Stimulated activated CD4-positive, alpha-beta T cell treated with anti-CD3 and anti-CD28 coated beads, Interleukin-2, amount 100 ng/mL, for 24 hours (primary cell): Measurements from ENCODE around the gene SCD5.

Source experiments
- DNase-seq, 2 donors: peaks; one replicate each; pipeline ENCODE4 v3.0.0-alpha.2; 2020

SCD5 gene

DNA sequence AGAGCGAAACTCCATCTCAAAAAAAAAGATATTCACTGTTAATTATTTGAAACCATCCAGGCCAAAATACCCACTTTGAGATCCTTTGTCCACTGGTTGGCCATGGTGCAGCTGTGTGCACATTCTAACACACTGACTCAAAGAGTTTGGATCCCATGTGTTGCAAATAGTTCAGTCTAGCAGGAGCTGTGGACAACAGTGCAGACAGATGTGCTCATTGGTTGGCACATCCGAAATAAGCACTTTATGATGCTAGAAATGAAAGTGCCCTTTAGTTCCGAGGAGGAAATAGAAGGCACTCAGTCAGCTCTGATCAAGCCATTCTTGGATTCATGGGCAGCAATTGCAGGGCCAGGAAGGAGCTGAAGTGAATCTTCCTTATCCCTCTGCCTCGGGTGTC is 173.8 kb downstream of the SCD5 start:
- no peak for DNase-seq

DNA sequence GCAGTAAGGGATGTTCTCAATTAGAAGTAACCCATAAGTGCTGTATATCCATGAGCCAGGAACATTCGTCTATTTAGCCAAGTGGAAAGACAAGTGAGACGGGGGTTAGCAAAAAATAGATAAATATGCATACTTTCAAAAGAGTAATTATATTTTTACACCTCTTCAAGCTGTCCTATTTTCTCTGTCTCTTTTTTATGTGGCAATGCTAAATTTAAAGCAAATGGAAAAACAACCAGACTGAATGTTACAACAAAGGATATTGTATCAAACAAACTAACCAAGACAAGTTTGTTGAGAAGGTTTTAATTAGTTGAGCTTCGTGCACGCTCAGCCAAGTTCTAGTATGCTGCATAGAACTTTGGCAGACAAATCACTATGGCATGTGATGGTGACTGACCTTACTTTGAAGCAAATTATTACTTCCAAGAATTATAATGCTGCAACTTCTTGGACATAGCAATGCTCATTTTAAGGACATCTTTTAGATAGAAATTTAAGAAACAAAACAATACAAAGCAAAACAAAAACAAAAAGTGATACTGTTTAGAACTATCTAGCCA is 175.4 kb downstream of the SCD5 start:
- no peak for DNase-seq

DNA sequence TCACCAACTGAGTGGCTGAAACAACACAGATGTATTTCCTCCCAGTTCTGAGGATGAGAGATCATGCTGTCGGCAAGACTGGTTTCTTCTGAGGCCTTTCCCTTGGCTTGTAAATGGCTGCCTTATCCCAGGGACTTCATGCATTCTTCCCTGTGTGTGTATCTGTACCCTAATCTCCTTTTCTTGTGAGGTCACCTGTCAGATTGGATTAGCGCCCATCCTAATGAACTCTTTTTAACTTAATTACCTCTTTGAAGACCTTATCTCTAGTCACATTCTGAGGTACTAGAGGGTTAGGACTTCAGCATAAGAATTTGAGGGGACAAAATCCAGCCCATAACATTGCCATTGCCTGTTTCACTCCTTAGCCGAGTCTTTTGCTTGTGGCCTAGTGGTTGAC is 177.3 kb downstream of the SCD5 start:
- DNase-seq: no peak

DNA sequence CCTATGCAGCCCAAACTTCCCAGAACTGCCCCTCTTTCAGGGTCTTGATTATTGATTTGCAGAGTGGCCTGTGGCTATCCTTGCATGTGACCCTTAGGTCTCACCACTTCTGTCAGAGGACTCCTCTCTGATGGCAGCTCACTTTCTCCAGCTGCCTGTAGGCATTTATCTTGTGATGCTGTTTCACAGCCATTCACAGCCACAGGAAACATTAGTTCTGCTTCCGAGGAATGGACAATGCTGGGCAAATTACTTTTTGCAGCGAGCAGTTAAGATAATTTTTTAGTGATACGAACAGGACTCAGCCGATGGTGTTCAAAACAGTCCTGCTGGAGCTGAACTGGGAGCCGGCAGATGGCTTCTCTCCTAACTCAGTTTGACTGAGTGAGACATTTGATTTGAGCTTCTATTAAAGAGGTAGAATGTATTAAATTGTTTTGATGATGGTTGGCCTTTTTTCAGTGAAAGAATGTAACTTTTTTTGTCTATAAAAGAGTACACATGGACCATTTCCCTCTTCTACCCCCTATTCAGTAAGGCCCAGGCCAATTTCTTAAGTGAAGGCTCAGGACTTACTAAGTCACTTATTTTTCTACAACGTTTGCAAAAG is 178.4 kb downstream of the SCD5 start:
- no peak for DNase-seq

DNA sequence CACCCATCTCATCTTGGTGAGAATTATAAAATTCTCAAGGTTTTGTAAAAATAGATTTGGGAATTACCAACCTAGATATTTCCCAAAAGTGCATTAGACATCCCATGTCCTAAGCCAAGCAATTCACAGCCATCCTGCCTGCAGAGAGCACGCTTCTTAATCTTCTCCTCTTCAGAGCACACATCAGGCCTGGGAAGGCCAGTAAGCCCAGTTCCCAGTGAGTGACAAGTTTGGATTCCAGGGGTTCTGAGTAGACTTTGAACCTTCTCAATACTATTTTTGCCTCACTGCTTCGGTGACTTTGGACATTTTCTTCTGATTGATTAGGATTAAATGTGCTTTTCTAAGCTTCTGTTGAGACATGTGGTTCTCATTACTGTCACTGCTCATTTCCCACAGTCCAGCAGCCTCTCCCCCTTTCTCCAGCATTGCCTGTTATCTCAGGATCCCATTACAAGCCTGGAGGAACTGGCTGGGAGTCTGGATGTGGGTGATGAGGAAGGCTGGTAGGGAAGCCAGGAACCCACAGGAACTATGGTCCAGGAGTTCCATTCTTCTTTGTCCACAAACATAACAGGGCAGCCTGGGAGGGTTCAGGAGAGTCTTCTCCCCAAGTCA is 180.4 kb downstream of the SCD5 start:
- no peak for DNase-seq

DNA sequence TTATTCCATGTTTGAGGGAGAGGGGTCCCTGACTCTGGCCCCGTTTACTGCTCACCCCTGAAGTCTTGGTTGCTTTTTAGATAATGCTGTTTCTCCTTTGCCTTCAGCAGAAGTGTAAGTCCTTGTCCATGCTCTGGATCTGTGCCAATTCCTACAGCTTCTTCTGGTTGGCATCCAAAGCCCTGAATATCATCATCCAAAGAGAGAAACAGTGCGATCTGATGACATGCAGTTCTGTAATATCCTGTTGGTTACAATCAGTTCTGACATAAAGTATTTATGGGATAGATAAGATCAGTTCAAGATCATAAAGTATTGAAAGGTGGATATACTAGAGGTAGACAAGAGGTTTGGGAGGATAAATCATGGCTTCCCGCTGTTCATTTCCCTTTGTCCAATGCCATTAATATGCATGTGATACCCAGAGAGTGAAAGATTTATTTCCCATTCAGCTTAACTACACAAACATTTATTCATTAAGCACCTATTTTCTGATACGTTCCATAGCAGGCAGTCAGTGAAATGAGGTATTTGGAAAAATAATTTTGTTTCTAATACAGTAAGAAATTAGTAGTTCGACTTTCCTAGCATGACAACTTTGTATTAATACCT is 183.7 kb downstream of the SCD5 start:
- no peak for DNase-seq

DNA sequence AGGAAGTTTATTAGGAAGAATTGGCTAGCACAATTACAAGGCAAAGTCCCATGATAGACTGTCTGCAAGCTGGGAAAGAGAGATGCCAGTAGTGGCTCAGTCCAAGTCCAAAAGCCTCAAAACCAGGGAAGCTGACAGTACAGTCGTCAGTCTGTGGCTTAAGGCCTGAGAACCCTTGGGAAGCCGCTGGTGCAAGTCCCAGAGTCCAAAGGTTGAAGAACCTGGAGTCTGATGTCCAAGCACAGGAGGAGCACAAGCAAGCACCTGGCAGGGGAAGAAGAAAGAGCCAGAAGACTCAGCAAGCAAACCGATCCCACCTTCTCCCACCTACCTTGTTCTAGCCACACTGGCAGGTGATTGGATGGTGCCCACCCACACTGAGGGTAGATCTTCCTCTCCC is 185.5 kb downstream of the SCD5 start:
- no peak for DNase-seq

DNA sequence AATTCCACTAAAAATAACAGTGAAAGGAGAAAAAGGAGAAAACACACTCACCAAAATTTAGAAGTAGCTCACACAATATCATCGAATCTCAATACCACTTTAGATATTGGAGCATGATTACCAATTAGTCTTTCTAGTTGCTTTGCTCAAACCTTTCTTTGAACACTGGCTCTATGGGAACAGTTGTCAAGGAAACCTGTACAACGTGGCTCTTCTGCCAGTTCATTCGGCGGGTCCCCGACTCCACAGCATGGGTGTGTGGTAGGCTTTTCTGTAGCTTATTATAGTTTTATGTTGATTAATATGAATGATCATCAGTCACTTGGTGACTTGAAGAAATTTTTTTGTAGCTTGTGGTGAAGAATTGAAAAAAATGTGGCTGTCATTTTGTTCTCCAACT is 186.6 kb downstream of the SCD5 start:
- DNase-seq: no peak

DNA sequence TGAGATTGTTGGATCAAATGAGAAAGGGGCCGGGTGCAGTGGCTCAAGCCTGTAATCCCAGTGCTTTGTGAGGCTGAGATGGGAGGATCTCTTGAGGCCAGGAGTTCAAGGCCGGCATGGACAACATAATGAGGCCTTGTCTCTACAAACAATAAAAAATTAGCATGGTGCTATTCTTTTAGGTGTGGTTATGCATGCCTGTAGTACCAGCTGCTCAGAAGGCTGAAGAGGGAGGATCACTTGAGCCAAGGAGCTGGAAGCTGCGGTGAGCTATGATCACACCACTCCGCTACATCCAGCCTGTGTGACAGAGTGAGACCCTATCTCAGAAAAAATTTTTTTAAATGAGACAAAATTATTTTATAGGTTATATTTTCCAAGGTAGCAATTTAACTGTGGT is 187.1 kb downstream of the SCD5 start:
- DNase-seq: no peak

DNA sequence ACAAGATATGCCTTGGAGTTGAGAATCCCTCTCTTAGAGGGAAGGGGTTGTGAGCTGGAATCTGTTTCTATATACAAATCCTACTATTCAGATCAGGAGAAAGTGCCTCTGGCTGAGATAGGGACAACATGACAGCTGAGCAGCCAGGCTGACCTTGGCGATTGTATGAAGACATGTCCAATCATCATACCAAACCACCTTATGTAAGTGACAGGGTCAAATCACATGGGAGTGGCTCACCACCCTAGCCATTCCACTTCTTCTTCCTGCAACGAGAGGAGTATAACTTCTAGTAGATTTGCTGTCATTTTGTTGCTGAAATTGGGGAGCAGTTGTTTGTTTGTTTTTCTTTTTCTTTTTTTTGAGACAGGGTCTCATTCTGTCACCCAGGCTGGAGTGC is 188.6 kb downstream of the SCD5 start:
- no peak for DNase-seq

DNA sequence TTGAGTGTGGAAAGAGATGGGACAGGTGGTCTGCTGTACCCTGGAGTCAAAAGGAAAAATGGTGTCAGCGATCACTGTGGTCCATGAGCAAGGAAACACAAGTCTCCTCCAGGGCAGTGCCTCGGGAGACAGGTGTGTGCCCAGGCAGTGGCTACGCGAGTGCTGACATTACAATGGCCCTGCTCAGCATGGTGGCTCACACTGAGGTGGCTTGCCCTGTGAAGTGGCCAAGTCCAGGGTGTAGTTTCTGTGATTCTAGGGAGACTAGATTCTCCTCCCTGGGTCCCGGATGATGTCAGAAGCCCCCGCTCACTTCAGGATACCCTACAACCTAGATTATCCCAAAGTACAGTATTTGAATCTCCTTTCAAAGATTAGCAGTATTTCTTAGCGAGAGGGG is 192.0 kb downstream of the SCD5 start:
- DNase-seq: no peak

DNA sequence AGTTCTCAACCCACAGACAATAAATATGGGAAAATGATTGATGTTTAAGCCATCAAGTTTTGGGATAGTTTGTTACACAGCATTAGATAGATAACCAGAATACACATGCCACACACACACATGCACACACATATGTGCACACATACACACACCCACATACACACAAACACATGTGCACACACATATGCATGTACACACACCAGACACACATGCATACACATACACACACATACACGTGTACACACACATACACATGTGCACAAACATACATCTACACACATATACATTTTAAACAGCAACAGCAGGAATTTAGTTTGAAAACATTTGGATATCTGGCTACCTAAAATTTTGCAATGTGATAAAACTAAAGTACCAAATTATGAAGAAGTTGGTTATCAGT is 194.1 kb downstream of the SCD5 start:
- no peak for DNase-seq

DNA sequence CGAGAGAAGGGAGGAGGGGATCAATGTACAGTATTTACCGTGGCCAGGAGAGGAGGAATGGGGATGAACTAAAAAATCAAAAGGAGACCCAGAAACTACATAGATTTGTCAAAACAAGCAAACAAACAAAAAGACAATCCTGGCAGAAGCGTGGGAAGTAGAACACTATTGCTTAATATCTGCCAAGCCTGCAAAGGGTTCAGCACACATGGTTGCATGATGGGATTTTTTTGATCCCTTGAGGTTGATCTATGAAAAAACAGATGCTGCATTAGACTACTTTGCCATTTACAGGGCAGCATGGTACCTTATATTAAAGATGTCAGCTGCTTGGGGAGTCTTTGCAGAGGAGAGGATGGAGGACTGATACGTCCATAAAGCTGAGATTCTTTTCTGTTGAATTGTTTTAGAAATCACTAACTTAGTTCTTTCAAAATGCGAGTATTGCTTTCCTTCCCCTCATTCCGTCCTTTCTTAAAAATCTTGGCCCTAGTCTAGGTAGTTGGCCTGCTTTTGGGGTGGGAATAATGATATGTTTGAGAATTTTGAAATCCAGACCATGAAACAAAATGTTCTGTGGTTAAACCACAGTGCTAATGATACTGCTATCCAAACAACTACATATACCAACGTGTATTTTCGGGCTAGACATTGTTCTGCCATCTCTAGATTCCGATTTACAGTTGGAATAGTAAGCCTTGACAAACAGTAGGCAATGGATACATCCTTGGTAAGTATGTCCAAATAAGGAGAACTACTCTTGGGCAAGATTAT is 197.2 kb downstream of the SCD5 start:
- no peak for DNase-seq

DNA sequence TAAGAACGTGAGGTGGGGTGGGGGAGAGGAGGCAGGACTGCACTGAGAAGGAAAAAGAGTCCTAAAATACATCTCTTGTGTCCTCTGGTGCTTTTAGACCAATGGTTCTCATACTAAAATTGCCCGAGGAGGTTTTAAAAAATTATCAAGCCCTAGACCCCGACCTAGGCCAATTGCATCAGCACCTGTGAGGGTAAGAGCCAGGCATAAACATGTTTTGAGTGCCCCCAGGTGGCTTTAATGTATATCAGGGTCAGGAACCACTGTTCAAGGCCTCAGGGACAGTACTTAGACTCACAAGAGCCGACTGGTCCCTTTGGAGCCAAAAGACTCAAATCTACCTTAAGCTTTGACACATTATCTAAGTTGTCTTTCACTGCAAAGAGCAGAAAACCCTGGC is 199.3 kb downstream of the SCD5 start:
- no peak for DNase-seq

DNA sequence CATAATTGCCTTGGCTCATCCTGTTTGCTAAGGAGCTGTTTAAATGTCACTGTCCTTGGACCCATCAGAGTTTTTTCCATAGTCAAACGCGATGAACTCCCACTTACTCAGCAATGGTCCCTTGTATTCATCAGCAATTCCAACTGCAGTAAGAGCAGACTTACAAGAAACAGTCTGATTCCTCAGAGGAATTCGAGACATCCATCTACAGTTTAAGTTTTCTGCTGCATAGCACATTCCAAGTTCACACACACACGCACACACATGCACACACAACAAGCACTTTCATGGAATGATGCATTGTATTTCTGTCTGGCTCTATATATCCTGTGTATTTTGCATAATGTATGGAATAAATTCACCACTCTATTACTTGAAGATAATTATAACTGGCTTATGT is 204.1 kb downstream of the SCD5 start:
- no peak for DNase-seq

DNA sequence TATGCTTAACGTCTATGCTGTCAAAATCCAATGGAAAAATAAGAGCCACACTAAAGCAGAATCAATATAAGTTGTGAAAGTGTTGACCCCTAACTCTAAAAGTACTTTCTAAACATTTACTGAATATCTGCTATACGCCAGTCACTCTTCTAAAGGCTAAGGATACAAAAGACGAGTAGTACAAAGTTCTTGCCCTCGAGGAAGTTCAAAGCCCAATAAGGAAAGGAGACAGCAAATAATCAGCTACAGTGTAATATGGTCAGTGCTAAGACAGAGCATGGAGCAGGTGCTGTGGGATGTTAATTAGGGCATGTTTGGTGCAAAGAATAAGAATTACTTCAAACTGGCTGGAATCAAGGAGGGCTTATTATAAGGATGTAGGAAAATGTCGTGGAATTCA is 205.2 kb downstream of the SCD5 start:
- no peak for DNase-seq

DNA sequence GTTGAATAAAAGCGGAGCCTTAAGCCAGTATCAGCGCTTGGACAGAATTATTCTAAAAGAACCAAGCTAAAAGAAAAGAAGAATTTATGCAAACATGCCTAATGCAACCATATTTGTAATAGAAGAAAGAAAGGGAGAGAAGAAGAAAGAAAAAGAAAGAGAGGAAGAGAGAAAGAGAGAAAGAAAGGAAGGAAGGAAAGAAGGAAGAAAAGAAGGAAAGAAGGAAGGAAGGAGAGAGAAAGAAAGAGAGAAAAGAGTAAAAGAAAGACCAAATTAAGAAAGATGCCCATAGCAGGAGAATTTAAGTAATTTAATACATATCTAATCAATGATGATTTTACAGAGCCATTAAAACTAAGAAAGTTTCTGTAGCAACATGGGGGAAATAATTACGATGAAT is 206.0 kb downstream of the SCD5 start:
- no peak for DNase-seq

DNA sequence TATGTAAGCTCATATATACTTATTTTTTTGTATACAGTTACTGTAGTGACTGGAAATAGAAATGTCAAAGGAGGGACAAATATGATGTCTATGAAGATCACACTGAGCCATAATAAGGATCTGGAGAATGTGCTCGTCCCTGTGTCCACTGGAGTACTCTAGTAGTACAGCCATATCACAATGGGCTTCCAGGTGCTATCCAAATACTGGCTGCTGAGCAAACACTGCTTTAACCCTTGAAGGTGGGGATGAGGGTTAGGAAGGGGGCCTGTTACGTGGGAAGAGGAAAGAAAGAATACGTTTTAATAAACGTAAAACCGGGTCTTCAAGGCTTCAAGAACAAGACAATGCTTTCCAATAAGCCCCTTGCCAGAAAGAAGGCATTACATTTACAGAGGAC is 207.0 kb downstream of the SCD5 start:
- DNase-seq: no peak

DNA sequence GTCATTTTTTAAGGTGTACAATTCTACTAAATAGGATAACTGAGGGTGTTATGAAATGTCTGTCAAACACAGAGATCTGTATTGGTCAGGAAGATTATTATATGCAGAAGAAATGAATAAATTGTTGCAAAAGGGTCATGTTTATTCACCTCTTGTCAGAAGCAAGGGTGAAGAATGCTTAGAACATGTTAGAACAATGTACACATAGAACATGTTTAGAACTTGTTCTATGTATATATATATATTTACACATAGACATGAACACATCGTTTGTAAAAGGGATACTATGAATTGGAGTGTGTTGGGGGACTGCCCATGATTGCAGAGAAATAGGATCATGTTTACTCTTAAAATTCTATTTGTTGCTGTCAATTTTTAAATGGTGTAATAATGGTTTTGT is 208.8 kb downstream of the SCD5 start:
- DNase-seq: no peak

DNA sequence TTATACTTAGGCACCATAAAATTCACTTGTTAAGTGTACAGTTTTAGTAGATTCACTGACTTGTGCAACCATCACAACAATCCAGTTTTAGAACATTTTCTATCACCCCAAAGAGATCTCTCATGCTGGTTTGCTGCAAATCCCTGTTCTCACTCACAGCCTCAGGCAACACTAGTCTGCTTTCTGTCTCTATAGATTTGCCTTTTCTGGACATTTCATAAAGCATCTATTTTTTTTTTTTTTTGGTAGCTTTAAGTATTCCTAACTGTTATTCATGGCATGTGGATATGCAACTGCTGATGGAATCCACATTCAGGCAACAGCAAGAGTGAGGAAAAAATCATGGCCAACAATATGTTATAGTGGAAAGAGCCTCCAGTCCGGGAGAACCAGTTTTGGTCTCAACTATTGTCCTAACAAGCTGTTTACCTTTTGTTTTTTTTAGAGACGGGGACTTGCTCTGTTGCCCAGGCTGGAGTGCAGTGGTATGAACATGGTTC is 209.8 kb downstream of the SCD5 start:
- DNase-seq: no peak

DNA sequence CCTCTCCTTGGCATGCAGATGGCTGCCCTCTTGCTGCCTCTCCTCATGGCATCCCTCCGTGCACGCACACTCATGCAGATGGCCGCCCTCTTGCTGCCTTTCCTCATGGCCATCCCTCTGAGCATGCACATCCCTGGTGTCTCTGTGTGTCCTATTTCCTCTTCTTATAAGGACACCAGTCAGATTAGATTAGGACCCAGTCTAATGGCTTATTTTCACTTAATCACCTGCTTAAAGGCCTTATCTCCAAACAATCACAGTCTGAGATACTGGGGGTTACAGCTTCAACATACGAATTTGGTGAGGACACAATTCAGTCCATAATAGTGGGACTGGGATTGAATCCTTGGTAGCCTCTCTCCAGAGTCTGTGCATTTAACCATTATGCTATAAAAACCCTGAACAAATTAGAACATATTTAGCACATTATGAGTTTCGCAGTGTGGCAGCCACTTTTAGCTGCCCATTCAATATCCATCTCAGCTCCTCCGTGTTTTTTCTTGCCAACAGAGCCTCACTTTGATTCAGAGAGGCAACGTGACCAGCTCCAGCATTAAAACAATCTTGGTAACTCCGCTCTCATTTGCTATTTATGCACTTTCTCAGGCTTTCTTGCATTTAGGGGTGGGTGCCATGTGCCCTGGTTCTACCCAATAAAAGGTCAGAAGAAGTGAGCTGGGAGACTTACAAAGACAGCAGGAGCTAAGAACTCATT is 210.6 kb downstream of the SCD5 start:
- no peak for DNase-seq

DNA sequence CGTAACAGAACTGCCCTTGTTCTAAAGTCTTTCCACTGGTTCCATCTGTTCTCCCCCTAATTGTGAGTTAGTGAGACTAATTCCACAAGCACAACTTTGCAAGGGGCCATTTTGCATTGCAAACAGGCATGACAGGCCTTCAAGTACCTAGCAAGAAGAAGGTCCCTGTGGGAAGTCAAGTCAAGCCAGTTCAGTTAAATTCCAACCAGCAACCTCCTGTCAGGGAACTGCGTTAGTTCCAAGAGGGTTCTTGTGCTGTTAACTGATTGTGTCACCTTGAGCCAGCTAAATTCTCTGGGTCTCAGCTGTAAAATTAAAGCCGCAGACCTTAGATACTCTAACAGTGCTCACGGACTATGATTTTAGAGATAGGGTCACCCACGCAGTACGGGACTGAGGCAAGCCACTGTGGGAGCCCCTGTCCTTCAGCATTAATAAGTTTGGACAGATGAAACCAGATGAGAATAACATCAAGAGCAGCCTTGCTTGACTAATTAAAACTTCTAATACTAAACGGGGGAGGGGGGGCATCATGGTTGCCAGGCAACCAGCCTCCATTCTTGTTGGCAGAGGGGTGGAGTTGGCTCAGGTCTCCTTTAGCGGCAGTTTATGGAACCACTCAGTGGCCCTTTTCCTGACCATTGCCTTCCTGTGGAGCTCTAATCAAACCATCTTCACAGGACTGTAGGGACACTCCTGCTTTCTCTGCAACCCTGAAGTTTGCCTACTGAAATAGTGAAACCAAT is 212.7 kb downstream of the SCD5 start:
- DNase-seq: no peak
